GM21619 (cell line): ENCODE data around the gene IFNW1.
"Not testable (repeated sequence)": the region's sequence is repeated elsewhere in the genome, so short reads cannot be mapped to it uniquely, and the experiment has no call there.

Experiments used
- ATAC-seq: cut with Tn5 transposase; IDR thresholded peaks from one replicate; pipeline ENCODE4 v1.9.1; 2021; ENCODE audit not compliant: unreplicated experiment

Gene IFNW1

DNA sequence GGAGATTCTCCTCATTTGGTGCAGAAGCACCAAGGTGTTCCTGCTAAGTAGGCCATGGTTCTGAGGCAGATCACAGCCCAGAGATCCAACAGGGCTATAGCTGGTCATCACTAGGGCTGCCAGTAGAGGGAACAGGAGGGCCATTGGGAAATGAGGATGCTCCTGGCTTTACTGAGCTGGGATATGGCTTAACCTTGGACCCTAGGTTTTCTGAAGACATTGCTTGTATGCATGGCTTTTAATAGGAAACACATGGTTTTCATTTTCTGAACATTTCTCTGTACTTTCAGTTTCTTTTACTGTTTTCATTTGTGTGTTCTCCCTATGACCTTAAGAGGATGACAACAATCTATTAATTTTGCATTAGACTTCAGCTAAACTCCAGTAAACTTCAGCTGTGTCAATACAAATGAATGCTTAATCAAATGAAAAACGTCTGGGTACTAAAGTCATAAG is at the start of gene IFNW1:
TSS of gene IFNW1 (minus strand) at position 406 of the 456 bp plus-strand sequence. CDS start at position 144, 262 bp downstream.
- peak; percentile 59 for ATAC-seq

DNA sequence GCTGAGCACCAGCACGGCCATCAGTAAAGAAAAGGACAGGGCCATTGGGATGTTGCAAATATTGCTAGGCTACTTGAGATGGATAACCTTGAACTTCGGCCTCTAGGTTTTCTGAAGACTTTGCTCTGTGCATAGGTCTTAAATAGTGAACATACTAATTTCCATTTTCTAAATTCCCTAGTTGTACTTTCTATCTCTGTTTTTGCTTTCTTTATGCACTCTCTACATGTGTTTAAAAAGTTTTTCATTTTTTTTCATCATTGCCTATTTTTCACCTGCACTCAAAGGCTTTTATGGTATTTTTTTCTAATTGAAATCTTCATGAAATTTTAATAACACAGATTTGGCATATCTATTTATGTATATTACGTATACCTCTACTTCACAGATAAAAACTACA is 45.9 kb upstream of the IFNW1 start, which contains the start of gene IFNA4:
TSS of gene IFNA4 (minus strand) at position 101 of the 400 bp plus-strand sequence. CDS start at position 45, 56 bp downstream.
- ATAC-seq = not testable (repeated sequence)

DNA sequence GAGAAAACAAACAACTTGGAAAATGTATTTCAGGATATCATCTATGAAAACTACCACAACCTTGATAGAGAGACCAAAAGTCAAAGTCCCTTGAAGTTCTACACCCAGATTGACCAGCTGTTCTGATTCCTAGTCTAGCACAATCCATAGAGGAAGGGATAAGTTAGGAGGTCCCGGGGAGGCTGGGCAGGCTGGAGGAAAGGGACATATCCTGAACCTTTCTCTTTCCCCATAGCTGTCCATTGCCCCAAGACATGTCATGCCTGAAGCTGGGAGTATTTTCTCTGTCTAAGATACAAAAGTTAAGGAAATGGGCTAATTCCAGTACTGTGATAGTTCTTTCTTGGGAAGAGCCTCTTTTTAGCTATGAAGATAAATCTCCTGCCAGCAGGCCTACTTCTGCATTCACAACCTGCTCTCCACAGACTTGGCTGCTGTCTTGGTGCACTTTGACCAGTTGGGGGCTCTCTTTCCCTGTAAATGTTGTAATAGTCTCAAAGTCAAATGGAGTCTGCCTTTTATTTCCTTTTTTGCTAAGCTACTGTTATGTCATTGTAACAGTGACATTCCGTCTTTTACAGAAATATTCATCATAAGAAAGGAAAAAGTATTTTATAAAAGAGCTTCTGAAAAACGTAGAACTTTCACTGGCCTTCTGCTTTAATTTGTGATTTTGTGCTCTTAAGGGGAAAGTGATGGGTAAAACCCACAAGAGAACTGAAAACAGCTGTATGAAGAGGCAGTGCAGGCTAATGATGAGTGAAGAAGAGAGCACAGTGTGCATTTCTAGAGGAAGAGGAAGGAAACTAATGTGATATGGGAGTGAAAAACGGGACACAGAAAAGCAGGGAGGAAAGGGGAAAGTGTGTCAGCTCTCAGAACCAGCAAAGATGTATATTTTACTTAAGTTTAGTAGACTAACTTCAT is 41.4 kb upstream of the IFNW1 start:
- peak; percentile 93 for ATAC-seq

GRCh38 chr9:21174671-21175070 is 33.0 kb upstream of the IFNW1 start:
- ATAC-seq = no peak

DNA sequence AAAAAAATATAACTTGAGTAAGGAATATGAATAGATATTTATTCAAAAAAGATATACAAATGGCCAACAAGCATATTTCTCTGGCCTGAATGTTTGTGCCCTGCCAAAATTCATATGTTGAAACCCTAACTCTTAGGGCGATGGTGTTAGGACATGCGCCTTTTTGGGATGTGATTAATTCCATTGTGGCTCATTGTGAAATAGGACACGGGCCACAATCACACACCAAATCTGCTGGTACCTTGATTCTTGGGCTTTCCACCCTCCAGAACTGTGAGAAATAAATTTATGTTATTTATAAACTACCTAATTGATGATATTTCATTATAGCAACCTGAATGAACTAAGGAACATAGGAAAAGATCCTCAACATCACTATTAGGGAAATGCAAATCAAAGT is 30.5 kb upstream of the IFNW1 start:
- no peak for ATAC-seq

GRCh38 chr9:21171351-21171750 is 29.7 kb upstream of the IFNW1 start:
- no peak for ATAC-seq

GRCh38 chr9:21166560-21166959 is 24.9 kb upstream of the IFNW1 start, which contains the start of gene IFNA21:
Gene IFNA21 (minus strand): TSS chr9:21166660. CDS start chr9:21166612, 48 bp downstream.
- not testable (repeated sequence) for ATAC-seq

DNA sequence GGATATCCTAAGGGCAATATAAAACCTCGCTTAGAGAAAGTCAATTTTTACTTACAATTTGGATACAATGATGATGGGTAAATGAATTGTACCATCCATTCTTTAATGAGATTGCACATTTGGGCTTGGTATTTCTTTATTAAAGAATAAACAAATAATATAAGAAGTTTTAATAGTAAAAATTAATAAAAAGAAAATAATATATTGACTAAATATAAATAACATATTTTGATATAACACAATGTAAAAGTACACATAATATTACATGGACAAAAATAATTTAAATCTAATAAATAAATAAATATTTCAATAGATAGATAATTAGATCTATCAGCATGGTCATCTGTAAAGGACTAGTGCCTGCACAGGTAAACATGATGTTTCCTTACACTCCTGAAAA is 23.9 kb upstream of the IFNW1 start:
- no peak for ATAC-seq

DNA sequence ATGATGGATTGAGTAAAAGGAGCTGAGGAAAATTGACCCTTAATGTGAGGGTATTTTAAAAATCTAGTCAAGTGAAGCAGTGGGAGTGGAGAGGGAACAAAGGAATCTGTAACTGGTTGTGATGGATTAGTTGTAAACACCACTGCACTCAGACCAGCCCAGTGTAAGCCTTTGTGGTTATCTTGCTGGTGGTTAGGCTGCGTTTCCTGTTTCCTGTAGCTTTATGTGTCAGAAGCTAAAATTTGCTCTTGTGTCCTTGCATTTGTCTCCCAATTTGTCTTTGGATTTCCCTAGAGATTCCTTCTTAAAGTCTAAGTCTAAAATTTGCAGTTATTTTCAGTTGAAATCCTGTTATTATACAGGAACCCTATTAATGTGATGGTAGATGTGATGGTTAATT is 18.5 kb upstream of the IFNW1 start:
- peak; percentile 95 for ATAC-seq

DNA sequence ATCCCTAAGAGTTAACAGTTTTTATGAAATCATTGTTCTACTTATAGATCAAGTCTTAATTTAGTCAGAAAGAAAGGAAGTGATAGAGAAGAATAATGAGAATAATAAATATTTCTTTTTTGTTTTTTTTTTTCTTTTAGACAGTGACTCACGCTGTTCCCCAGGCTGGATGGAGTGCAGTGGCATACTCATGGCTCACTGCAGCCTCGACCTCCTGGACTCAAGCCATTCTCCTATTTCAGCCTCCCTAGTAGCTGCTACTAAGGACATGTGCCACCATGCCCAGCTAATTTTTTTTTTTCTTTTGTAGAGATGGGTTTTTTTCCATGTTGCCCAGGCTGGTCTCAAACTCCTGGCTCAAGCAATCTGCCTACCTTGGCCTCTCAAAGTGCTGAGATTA is 13.9 kb upstream of the IFNW1 start:
- no peak for ATAC-seq

DNA sequence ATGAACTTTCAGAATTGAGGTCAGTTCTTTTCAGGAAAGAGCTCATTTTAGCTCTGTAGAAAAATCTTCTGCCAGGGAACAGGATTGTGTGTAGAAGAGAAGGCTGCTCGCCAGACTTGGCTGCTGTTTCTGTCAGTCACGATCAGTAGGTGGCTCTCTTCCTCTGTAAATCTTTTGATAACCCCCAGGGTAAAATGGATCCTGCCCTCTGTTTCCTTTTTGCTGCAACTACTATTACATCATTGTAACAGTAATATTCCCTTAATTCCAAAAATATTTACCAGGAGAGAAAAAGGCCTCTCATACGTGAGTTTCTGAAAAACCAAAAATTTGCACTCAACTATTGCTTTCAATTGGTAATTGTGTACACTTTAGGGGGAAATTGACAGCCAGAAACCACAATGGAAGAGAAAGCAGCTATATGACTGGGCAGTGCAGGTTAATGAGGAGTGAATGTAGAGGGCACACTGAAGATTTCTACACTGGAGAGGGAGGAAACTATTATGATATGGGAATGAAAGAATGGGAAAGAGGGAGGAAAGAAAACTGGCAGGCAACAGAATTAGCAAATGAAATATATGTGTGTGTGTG is 12.5 kb upstream of the IFNW1 start:
- ATAC-seq = peak; percentile 86

DNA sequence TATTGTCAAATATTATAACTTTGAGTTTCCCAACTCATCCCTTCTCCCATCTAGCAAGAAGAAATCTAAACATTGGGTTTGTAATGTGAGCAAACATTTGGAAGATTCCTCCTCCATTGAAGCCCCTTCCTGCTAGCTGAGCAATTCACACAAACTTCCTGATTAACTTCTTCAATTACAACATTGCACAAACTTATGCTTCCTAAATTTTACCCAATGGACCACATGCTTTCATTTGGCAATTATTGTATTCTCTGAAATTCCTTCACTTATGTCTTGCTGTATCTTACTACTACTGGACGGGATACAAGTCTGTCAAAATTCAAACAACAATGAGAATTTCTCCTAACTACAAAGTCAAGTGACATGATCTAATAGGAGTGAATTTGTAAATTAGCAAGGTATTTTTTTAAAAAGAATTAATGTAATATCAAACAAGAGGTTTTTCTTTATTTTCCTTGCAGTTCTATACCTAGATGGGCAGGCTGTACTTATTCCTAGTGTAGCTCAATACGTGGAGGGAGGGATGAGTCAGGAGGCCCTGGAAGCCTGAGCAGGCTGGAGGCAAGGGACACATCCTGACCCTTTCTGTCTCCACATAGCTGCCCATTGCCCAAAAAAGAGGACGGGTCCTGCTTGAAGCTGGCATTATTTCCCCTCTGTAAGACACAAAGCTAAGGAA is 11.8 kb upstream of the IFNW1 start:
- peak; percentile 29 for ATAC-seq

DNA sequence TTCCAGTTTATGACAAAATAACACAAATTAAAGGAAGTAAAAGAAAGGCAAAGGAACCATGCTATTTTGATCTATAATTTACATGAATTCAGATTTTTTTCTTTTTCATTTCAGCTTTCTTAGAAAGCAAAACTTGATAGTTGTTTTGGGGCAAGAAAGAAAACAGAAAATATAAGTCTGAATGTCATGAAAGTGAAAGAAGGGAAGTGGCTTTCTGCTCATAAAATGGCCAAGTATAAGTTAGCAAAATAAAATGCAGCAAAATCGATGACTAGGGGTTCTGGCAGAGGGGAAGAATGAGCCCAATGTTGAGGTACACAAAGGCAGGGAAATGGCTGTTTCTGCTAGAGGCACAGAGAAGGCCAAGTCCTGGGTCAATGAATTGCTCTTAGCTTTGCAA is 3.0 kb upstream of the IFNW1 start:
- ATAC-seq = no peak

- ATAC-seq = no peak
These were observed 4.6 kb downstream of the IFNW1 start for GRCh38 chr9:21137020-21137419.

- no peak for ATAC-seq
These were observed 5.9 kb downstream of the IFNW1 start for GRCh38 chr9:21135736-21136135.

- not testable (repeated sequence) for ATAC-seq
These were observed 13.4 kb downstream of the IFNW1 start for GRCh38 chr9:21128186-21128585.

GRCh38 chr9:21121595-21122251 is 19.9 kb downstream of the IFNW1 start:
- peak; percentile 93 for ATAC-seq

GRCh38 chr9:21121079-21121478 is 20.6 kb downstream of the IFNW1 start:
- ATAC-seq = peak; percentile 44

DNA sequence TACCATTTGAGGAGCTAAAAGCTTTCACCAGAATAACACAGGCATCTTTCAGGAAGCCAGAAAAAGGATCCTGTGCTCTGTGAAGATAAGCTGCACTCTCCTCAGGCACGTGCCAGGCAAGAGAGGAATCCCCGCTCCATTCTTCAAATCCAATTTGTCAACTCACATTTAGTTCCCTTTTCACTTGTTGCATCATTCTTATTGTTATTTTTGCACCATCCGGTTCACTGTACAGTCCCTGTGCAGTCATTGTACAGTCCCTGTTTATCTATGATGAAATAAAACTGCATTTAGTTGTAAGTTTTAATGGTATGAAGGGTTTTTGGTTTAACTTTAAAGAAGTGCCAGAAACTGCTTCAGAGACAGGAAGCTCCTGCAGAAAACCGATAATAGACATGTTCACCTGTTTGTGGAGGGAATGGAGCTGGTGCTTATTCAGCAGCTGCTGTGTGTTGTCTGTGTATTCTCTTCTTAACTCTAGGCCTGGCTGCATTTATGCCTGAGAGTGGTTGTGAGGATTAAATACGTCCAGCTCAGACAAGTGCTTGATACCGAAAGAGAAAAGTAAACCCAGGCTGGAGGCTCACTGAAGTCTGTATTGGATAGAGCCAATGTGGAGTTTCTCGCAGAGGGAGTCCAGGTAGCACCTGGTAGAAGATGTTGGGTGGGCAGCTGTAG is 22.4 kb downstream of the IFNW1 start:
- ATAC-seq = no peak

- ATAC-seq = no peak
These were observed 27.3 kb downstream of the IFNW1 start for GRCh38 chr9:21114311-21114710.
